Esophagus (tissue), 2 donors: ENCODE results near the gene CACNA2D3. TPM values are rescaled to one million over a fixed set of nuclear protein-coding genes. Genes with fewer than 3 reads are reported as not detected.

ENCODE experiments used
- H3K27ac ChIP-seq, 2 donors: one replicate each; pipeline ENCODE4 v1.5.1; 2013; ENCODE audit warnings: low read depth in 2 of 2, mild to moderate bottlenecking in 2 of 2, inconsistent platforms in 1 of 2, low read length in 1 of 2, moderate library complexity in 1 of 2
- H3K27me3 ChIP-seq, 2 donors: one replicate each; pipeline ENCODE4 v1.6.1; 2013; ENCODE audit warnings: low read length in 2 of 2, control low read depth in 1 of 2, mild to moderate bottlenecking in 1 of 2; ENCODE audit not compliant: insufficient read depth in 2 of 2, control insufficient read depth in 1 of 2
- H3K36me3 ChIP-seq, 2 donors: one replicate each; pipeline ENCODE4 v1.6.1; 2013; ENCODE audit warnings: low read length in 1 of 2; ENCODE audit not compliant: control insufficient read depth in 2 of 2, insufficient read depth in 2 of 2
- H3K4me1 ChIP-seq, 2 donors: one replicate each; pipeline ENCODE4 v1.6.1; 2013; ENCODE audit warnings: low read length in 1 of 2; ENCODE audit not compliant: control insufficient read depth in 2 of 2, insufficient read depth in 2 of 2
- H3K4me3 ChIP-seq, 2 donors: one replicate each; pipeline ENCODE4 v1.5.1; 2013; ENCODE audit warnings: low read length in 2 of 2, mild to moderate bottlenecking in 2 of 2, low read depth in 1 of 2, moderate library complexity in 1 of 2
- H3K9me3 ChIP-seq, 2 donors: one replicate each; pipeline ENCODE4 v1.6.1; 2013; ENCODE audit warnings: mild to moderate bottlenecking in 2 of 2, low read depth in 1 of 2, low read length in 1 of 2, moderate library complexity in 1 of 2; ENCODE audit not compliant: control insufficient read depth in 2 of 2, insufficient read depth in 1 of 2
- WGBS, 2 donors: extraction: QIAGEN DNeasy Blood & Tissue Kit; methylation state at CpG; one replicate each; pipeline ENCODE4 v1.1.7; 2013; 5-methylcytosine and 5-hydroxymethylcytosine counted together
- polyA plus RNA-seq, 2 donors: library from polyadenylated mRNA; stranded (reverse); fragments of 200-250 nt; gene quantifications; one replicate each; pipeline ENCODE4 v1.2.3, GENCODE V29; 2013
- donor health status: healthy with polysubstance abuse.
- donor health status: Bipolar disorder and iron deficiency.

The CACNA2D3 gene
- polyA plus RNA-seq, 2 donors = 1.7 to 1.8 TPM

- H3K4me1 ChIP-seq = peaks cover 0 to 2% of the 10 kb centered on the region in 2 donors
- WGBS, 2 donors = 75 to 82% methylated on average over 7 of the region's 7 CpGs
- H3K27me3 ChIP-seq = no peaks in the 10 kb centered on the region
- H3K9me3 ChIP-seq = no peaks in the 10 kb centered on the region
- H3K36me3 ChIP-seq = no peaks in the 10 kb centered on the region
- H3K27ac ChIP-seq = no peak overlapping the region
- no peak overlapping the region for H3K4me3 ChIP-seq
Observed at GRCh38 chr3:54126551-54126950, 4.2 kb downstream of the CACNA2D3 start.

GRCh38 chr3:54127499-54128056, 5.2 kb downstream of the CACNA2D3 start:
- Histone ChIP-seq H3K36me3 (no peaks in the 10 kb centered on the region), H3K27me3 (no peaks in the 10 kb centered on the region), H3K9me3 (no peaks in the 10 kb centered on the region), H3K27ac (no peak overlapping the region), H3K4me3 (no peak overlapping the region), H3K4me1 (peaks cover 0 to 2% of the 10 kb centered on the region in 2 donors)
- WGBS, 2 donors = 87 to 89% methylated on average over 6 of the region's 6 CpGs

- peaks cover 0 to 2% of the 10 kb centered on the region in 2 donors for H3K9me3 ChIP-seq
- no peaks in the 10 kb centered on the region for H3K36me3 ChIP-seq
- 85 to 89% methylated on average over 4 of the region's 4 CpGs for WGBS, 2 donors
- H3K27ac ChIP-seq = no peak overlapping the region
- no peaks in the 10 kb centered on the region for H3K27me3 ChIP-seq
- H3K4me3 ChIP-seq = no peak overlapping the region
- no peaks in the 10 kb centered on the region for H3K4me1 ChIP-seq
Observed at GRCh38 chr3:54131026-54131605, 8.8 kb downstream of the CACNA2D3 start.

- Histone ChIP-seq H3K27ac (no peak overlapping the region), H3K27me3 (no peaks in the 10 kb centered on the region), H3K4me1 (no peaks in the 10 kb centered on the region), H3K9me3 (peaks cover 0 to 2% of the 10 kb centered on the region in 2 donors), H3K36me3 (no peaks in the 10 kb centered on the region), H3K4me3 (no peak overlapping the region)
- 77 to 80% methylated on average over 8 of the region's 8 CpGs for WGBS, 2 donors
Observed at GRCh38 chr3:54131890-54132289, 9.5 kb downstream of the CACNA2D3 start.

GRCh38 chr3:54132685-54133084, 10.3 kb downstream of the CACNA2D3 start:
- H3K36me3 ChIP-seq = no peaks in the 10 kb centered on the region
- 81 to 92% methylated on average over 3 of the region's 3 CpGs for WGBS, 2 donors
- no peaks in the 10 kb centered on the region for H3K4me1 ChIP-seq
- peaks cover 0 to 2% of the 10 kb centered on the region in 2 donors for H3K9me3 ChIP-seq
- no peaks in the 10 kb centered on the region for H3K27me3 ChIP-seq
- H3K4me3 ChIP-seq = no peak overlapping the region
- no peak overlapping the region for H3K27ac ChIP-seq

GRCh38 chr3:54133196-54133595, 10.8 kb downstream of the CACNA2D3 start:
- H3K4me3 ChIP-seq = no peak overlapping the region
- H3K4me1 ChIP-seq = no peaks in the 10 kb centered on the region
- H3K9me3 ChIP-seq = peaks cover 0 to 2% of the 10 kb centered on the region in 2 donors
- H3K36me3 ChIP-seq = no peaks in the 10 kb centered on the region
- H3K27me3 ChIP-seq = no peaks in the 10 kb centered on the region
- H3K27ac ChIP-seq = no peak overlapping the region
- 57 to 72% methylated on average over 5 of the region's 5 CpGs for WGBS, 2 donors

- H3K4me1 ChIP-seq = no peaks in the 10 kb centered on the region
- H3K4me3 ChIP-seq = no peak overlapping the region
- H3K36me3 ChIP-seq = no peaks in the 10 kb centered on the region
- WGBS, 2 donors = 78 to 82% methylated on average over 8 of the region's 8 CpGs
- no peaks in the 10 kb centered on the region for H3K27me3 ChIP-seq
- peaks cover 0 to 2% of the 10 kb centered on the region in 2 donors for H3K9me3 ChIP-seq
- H3K27ac ChIP-seq = no peak overlapping the region
Observed at GRCh38 chr3:54134155-54134554, 11.8 kb downstream of the CACNA2D3 start.

GRCh38 chr3:54134713-54135112, 12.4 kb downstream of the CACNA2D3 start:
- 89 to 93% methylated on average over 12 of the region's 12 CpGs for WGBS, 2 donors
- no peak overlapping the region for H3K4me3 ChIP-seq
- no peaks in the 10 kb centered on the region for H3K4me1 ChIP-seq
- no peaks in the 10 kb centered on the region for H3K27me3 ChIP-seq
- no peaks in the 10 kb centered on the region for H3K36me3 ChIP-seq
- no peak overlapping the region for H3K27ac ChIP-seq
- peaks cover 0 to 2% of the 10 kb centered on the region in 2 donors for H3K9me3 ChIP-seq

GRCh38 chr3:54137311-54137710, 15.0 kb downstream of the CACNA2D3 start:
- no peaks in the 10 kb centered on the region for H3K4me1 ChIP-seq
- peaks cover 0 to 2% of the 10 kb centered on the region in 2 donors for H3K9me3 ChIP-seq
- no peaks in the 10 kb centered on the region for H3K36me3 ChIP-seq
- no peak overlapping the region for H3K27ac ChIP-seq
- no peaks in the 10 kb centered on the region for H3K27me3 ChIP-seq
- no peak overlapping the region for H3K4me3 ChIP-seq
- WGBS, 2 donors = 57 to 59% methylated on average over 5 of the region's 5 CpGs

GRCh38 chr3:54138937-54139547, 16.7 kb downstream of the CACNA2D3 start:
- H3K27me3 ChIP-seq = no peaks in the 10 kb centered on the region
- 42 to 52% methylated on average over 9 of the region's 9 CpGs for WGBS, 2 donors
- no peak overlapping the region for H3K27ac ChIP-seq
- H3K9me3 ChIP-seq = peaks cover 0 to 2% of the 10 kb centered on the region in 2 donors
- no peaks in the 10 kb centered on the region for H3K4me1 ChIP-seq
- no peaks in the 10 kb centered on the region for H3K36me3 ChIP-seq
- H3K4me3 ChIP-seq = no peak overlapping the region
